ENCODE results near the gene CGB7.

CGB7 gene

GRCh38 chr19:49017041-49017665 lies 40.4 kb downstream of the CGB7 start, which contains the start of gene LHB:
Gene LHB, minus strand, starts transcription at chr19:49017091. Its CDS starts 10 bp downstream, at chr19:49017081.
- peaks cover 2 to 16% (median 6%) of the 10 kb centered on the region in 5 donors for H3K27me3 ChIP-seq (ENCODE audit: control insufficient read depth in 5 of 5, insufficient read depth in 4 of 5, low read length in 5 of 5)
- no peak within 1 kb of the TSS for H3K27ac ChIP-seq (ENCODE audit: low read depth, low read length)
- H3K4me1 ChIP-seq (ENCODE audit: control insufficient read depth in 5 of 5, insufficient read depth in 5 of 5, low read length in 5 of 5): peaks cover 0 to 25% (median 23%) of the 10 kb centered on the region in 5 donors
- no peaks in the 10 kb centered on the region for H3K9me3 ChIP-seq (ENCODE audit: control insufficient read depth in 5 of 5, low read length in 5 of 5)
- H3K36me3 ChIP-seq (ENCODE audit: control insufficient read depth in 5 of 5, insufficient read depth in 5 of 5, low read length in 5 of 5): peaks cover 0 to 40% (median 31%) of the 10 kb centered on the region in 5 donors
- peak within 1 kb of the TSS in 2 of 5 donors; percentile 30 to 52 for H3K9ac ChIP-seq (ENCODE audit: low read length in 5 of 5)
- H3K4me3 ChIP-seq (ENCODE audit: low read depth in 1 of 5, low read length in 5 of 5): peak within 1 kb of the TSS in 4 of 5 donors; percentile 57 to 66 (median 59)

DNA sequence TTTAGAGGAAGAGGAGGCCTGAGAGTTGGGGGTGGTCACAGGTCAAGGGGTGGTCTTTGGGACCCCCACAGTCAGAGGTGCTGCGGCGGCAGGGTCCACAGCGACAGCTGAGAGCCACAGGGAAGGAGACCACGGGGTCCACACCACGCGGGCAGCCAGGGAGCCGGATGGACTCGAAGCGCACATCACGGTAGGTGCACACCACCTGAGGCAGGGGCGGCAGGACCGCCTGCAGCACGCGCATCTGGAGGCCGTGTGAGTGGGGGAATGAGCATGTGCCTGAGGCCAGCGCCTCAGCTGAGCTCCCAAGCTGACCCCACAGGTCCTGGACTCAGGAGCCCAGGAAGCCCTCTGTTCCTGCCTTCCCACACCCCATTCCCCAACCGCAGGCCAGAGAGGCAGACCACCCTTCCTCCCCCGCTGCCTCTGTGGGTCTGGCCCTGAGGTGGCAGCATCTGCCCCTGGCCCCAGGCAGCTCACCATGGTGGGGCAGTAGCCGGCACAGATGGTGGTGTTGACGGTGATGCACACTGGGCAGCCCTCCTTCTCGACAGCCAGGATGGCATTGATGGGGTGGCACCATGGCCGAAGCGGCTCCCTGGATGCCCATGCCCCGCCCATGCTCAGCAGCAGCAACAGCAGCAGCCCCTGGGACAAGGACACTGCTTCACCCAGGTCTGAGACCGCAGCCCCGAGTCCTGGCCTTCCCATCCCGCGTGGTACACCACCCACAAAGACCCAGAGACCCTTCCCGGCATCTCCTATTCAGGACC lies 41.3 kb downstream of the CGB7 start:
- Histone ChIP-seq H3K9ac (ENCODE audit: low read length in 5 of 5) (no peak overlapping the region), H3K4me1 (ENCODE audit: control insufficient read depth in 5 of 5, insufficient read depth in 5 of 5, low read length in 5 of 5) (peaks cover 0 to 25% (median 23%) of the 10 kb centered on the region in 5 donors), H3K36me3 (ENCODE audit: control insufficient read depth in 5 of 5, insufficient read depth in 5 of 5, low read length in 5 of 5) (peaks cover 0 to 49% (median 40%) of the 10 kb centered on the region in 5 donors), H3K27me3 (ENCODE audit: control insufficient read depth in 5 of 5, insufficient read depth in 4 of 5, low read length in 5 of 5) (peaks cover 2 to 15% (median 6%) of the 10 kb centered on the region in 5 donors), H3K9me3 (ENCODE audit: control insufficient read depth in 5 of 5, low read length in 5 of 5) (no peaks in the 10 kb centered on the region), H3K4me3 (ENCODE audit: low read depth in 1 of 5, low read length in 5 of 5) (no peak overlapping the region), H3K27ac (ENCODE audit: low read depth, low read length) (no peak overlapping the region)

- Histone ChIP-seq H3K9ac (ENCODE audit: low read length in 5 of 5) (no peak overlapping the region), H3K27ac (ENCODE audit: low read depth, low read length) (no peak overlapping the region), H3K9me3 (ENCODE audit: control insufficient read depth in 5 of 5, low read length in 5 of 5) (no peaks in the 10 kb centered on the region)
These were observed 42.7 kb downstream of the CGB7 start for GRCh38 chr19:49014870-49015255.

GRCh38 chr19:49014123-49014869 lies 43.3 kb downstream of the CGB7 start:
- H3K27me3 ChIP-seq (ENCODE audit: control insufficient read depth in 5 of 5, insufficient read depth in 4 of 5, low read length in 5 of 5): peaks cover 0 to 11% (median 4%) of the 10 kb centered on the region in 5 donors
- H3K27ac ChIP-seq (ENCODE audit: low read depth, low read length): no peak overlapping the region
- H3K36me3 ChIP-seq (ENCODE audit: control insufficient read depth in 5 of 5, insufficient read depth in 5 of 5, low read length in 5 of 5): peaks cover 0 to 69% (median 59%) of the 10 kb centered on the region in 5 donors
- peaks cover 0 to 21% (median 19%) of the 10 kb centered on the region in 5 donors for H3K4me1 ChIP-seq (ENCODE audit: control insufficient read depth in 5 of 5, insufficient read depth in 5 of 5, low read length in 5 of 5)
- no peaks in the 10 kb centered on the region for H3K9me3 ChIP-seq (ENCODE audit: control insufficient read depth in 5 of 5, low read length in 5 of 5)
- no peak overlapping the region for H3K4me3 ChIP-seq (ENCODE audit: low read depth in 1 of 5, low read length in 5 of 5)
- no peak overlapping the region for H3K9ac ChIP-seq (ENCODE audit: low read length in 5 of 5)

More at GRCh38 chr19:49014870-49015255, 42.7 kb downstream of the CGB7 start:
- H3K4me3 ChIP-seq (ENCODE audit: low read depth in 1 of 5, low read length in 5 of 5): no peak overlapping the region
- H3K4me1 ChIP-seq (ENCODE audit: control insufficient read depth in 5 of 5, insufficient read depth in 5 of 5, low read length in 5 of 5): peaks cover 0 to 25% (median 23%) of the 10 kb centered on the region in 5 donors
- peaks cover 0 to 63% (median 54%) of the 10 kb centered on the region in 5 donors for H3K36me3 ChIP-seq (ENCODE audit: control insufficient read depth in 5 of 5, insufficient read depth in 5 of 5, low read length in 5 of 5)
- peaks cover 0 to 11% (median 4%) of the 10 kb centered on the region in 5 donors for H3K27me3 ChIP-seq (ENCODE audit: control insufficient read depth in 5 of 5, insufficient read depth in 4 of 5, low read length in 5 of 5)

- Histone ChIP-seq H3K9ac (ENCODE audit: low read length in 5 of 5) (no peak overlapping the region), H3K9me3 (ENCODE audit: control insufficient read depth in 5 of 5, low read length in 5 of 5) (no peaks in the 10 kb centered on the region), H3K27ac (ENCODE audit: low read depth, low read length) (no peak overlapping the region), H3K4me3 (ENCODE audit: low read depth in 1 of 5, low read length in 5 of 5) (no peak overlapping the region), H3K36me3 (ENCODE audit: control insufficient read depth in 5 of 5, insufficient read depth in 5 of 5, low read length in 5 of 5) (peaks cover 3 to 82% (median 71%) of the 10 kb centered on the region in 5 donors), H3K27me3 (ENCODE audit: control insufficient read depth in 5 of 5, insufficient read depth in 4 of 5, low read length in 5 of 5) (no peaks in the 10 kb centered on the region), H3K4me1 (ENCODE audit: control insufficient read depth in 5 of 5, insufficient read depth in 5 of 5, low read length in 5 of 5) (no peaks in the 10 kb centered on the region)
These were observed 46.4 kb downstream of the CGB7 start for GRCh38 chr19:49011194-49011593.

DNA sequence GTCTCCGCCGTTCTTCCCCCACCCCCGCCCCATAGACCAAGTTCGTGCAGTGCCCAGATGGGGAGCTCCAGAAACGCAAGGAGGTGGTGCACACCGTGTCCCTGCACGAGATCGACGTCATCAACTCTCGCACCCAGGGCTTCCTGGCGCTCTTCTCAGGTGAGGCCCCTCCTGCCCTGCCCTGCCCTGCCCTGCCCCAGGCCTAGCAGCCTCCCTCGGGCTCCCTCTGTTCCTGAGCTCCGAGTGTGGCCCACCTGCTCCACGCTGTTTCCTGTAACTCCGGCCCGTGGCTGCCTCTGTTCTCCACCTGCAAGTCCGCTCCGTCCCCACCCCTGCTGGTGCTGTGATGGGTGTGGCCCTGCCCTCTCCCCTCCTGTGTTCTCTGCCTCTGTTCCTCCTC lies 47.1 kb downstream of the CGB7 start:
- Histone ChIP-seq H3K36me3 (ENCODE audit: control insufficient read depth in 5 of 5, insufficient read depth in 5 of 5, low read length in 5 of 5) (peaks cover 3 to 82% (median 72%) of the 10 kb centered on the region in 5 donors), H3K9me3 (ENCODE audit: control insufficient read depth in 5 of 5, low read length in 5 of 5) (no peaks in the 10 kb centered on the region)

DNA sequence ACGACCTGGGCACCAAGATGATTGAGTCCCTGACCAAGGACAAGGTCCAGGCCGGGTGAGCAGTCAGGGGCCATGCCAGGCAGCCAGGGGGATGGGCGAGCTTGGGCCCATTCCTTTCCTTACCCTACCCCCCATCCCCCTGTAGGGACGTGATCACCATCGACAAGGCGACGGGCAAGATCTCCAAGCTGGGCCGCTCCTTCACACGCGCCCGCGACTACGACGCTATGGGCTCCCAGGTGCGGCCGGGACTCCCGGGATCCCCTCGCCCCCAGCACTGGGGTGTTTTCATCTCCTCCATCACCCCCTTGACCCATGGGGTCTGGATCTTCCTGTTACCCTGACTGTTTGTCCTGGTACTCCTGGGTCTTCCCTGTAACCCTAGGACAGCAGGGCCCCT lies 47.7 kb downstream of the CGB7 start:
- Histone ChIP-seq H3K27me3 (ENCODE audit: control insufficient read depth in 5 of 5, insufficient read depth in 4 of 5, low read length in 5 of 5) (no peaks in the 10 kb centered on the region), H3K36me3 (ENCODE audit: control insufficient read depth in 5 of 5, insufficient read depth in 5 of 5, low read length in 5 of 5) (peaks cover 3 to 82% (median 72%) of the 10 kb centered on the region in 5 donors), H3K9me3 (ENCODE audit: control insufficient read depth in 5 of 5, low read length in 5 of 5) (no peaks in the 10 kb centered on the region), H3K27ac (ENCODE audit: low read depth, low read length) (no peak overlapping the region), H3K4me1 (ENCODE audit: control insufficient read depth in 5 of 5, insufficient read depth in 5 of 5, low read length in 5 of 5) (no peaks in the 10 kb centered on the region), H3K4me3 (ENCODE audit: low read depth in 1 of 5, low read length in 5 of 5) (no peak overlapping the region), H3K9ac (ENCODE audit: low read length in 5 of 5) (no peak overlapping the region)

More for the DNA sequence above, 47.1 kb downstream of the CGB7 start:
- no peak overlapping the region for H3K9ac ChIP-seq (ENCODE audit: low read length in 5 of 5)
- no peaks in the 10 kb centered on the region for H3K4me1 ChIP-seq (ENCODE audit: control insufficient read depth in 5 of 5, insufficient read depth in 5 of 5, low read length in 5 of 5)
- H3K4me3 ChIP-seq (ENCODE audit: low read depth in 1 of 5, low read length in 5 of 5): no peak overlapping the region
- H3K27me3 ChIP-seq (ENCODE audit: control insufficient read depth in 5 of 5, insufficient read depth in 4 of 5, low read length in 5 of 5): no peaks in the 10 kb centered on the region
- no peak overlapping the region for H3K27ac ChIP-seq (ENCODE audit: low read depth, low read length)

DNA sequence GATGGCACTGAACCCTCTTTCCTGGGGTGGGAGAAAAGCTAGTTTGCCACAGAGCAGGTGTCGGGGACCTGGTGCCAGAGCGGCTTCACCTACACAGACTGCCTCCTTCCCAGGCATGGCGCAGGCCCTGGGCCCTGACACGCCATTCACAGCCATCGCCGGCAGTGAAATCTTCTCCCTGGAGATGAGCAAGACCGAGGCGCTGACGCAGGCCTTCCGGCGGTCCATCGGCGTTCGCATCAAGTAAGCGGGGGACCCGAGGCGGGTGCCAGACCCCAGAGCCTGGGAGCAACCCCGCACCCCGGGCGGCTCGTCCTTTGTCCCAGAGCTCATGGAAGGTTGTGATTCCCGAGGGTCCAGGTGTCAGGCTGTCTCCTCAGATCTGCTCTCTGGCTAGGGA lies 50.6 kb downstream of the CGB7 start:
- Histone ChIP-seq H3K36me3 (ENCODE audit: control insufficient read depth in 5 of 5, insufficient read depth in 5 of 5, low read length in 5 of 5) (peaks cover 3 to 81% (median 66%) of the 10 kb centered on the region in 5 donors), H3K9me3 (ENCODE audit: control insufficient read depth in 5 of 5, low read length in 5 of 5) (no peaks in the 10 kb centered on the region), H3K27ac (ENCODE audit: low read depth, low read length) (no peak overlapping the region), H3K9ac (ENCODE audit: low read length in 5 of 5) (no peak overlapping the region), H3K27me3 (ENCODE audit: control insufficient read depth in 5 of 5, insufficient read depth in 4 of 5, low read length in 5 of 5) (no peaks in the 10 kb centered on the region), H3K4me1 (ENCODE audit: control insufficient read depth in 5 of 5, insufficient read depth in 5 of 5, low read length in 5 of 5) (no peaks in the 10 kb centered on the region), H3K4me3 (ENCODE audit: low read depth in 1 of 5, low read length in 5 of 5) (no peak overlapping the region)

DNA sequence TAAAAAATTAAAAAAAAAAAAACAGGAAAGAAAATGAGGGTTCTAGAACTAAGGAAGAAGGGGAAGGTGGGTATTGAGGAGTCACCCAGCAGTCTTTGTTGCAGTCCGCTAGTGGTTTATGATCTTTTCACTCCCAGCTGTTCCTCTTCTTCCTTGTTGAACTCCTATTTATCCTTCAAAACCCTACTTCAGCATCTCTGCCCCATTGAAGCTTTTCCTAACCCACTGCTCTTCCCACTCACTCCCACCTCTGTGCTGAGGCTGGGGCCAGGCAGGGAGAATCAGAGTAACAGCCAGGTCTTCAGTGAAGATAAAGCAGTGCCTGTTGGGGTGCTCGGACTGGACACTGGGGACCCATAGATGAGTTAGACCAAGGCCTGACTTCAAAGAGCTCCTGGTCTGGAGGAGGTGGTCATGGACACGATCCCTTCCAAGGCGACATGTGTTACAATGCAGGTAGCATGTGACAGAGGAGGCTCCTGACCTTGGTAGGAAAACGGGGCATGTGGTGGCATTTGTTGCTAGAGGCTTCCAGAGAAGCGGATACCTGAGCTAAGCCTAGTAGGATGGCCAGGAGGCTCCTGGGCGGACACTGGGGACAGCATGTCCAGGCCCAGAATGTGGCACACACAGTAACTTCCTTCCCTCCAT lies 52.5 kb downstream of the CGB7 start:
- H3K27me3 ChIP-seq (ENCODE audit: control insufficient read depth in 5 of 5, insufficient read depth in 4 of 5, low read length in 5 of 5): no peaks in the 10 kb centered on the region
- no peaks in the 10 kb centered on the region for H3K4me1 ChIP-seq (ENCODE audit: control insufficient read depth in 5 of 5, insufficient read depth in 5 of 5, low read length in 5 of 5)
- H3K9me3 ChIP-seq (ENCODE audit: control insufficient read depth in 5 of 5, low read length in 5 of 5): no peaks in the 10 kb centered on the region
- no peak overlapping the region for H3K9ac ChIP-seq (ENCODE audit: low read length in 5 of 5)
- no peak overlapping the region for H3K4me3 ChIP-seq (ENCODE audit: low read depth in 1 of 5, low read length in 5 of 5)
- no peak overlapping the region for H3K27ac ChIP-seq (ENCODE audit: low read depth, low read length)
- H3K36me3 ChIP-seq (ENCODE audit: control insufficient read depth in 5 of 5, insufficient read depth in 5 of 5, low read length in 5 of 5): peaks cover 3 to 63% (median 50%) of the 10 kb centered on the region in 5 donors
